Activated CD4-positive, alpha-beta T cell treated with anti-CD3 and anti-CD28 coated beads, Interleukin-2, amount 10 ng/mL, durations not matched to agents 24 days and 14 days (primary cell): ENCODE data around the gene AP1AR. TPM values are rescaled to one million over a fixed set of nuclear protein-coding genes. Genes with fewer than 3 reads are reported as not detected.
"Not testable (repeated sequence)": the region's sequence is repeated elsewhere in the genome, so short reads cannot be mapped to it uniquely, and the experiment has no call there.

Experiments
- DNase-seq: peaks from one replicate; pipeline ENCODE4 v3.0.0; 2022
- H3K27ac Mint-ChIP-seq: one replicate; pipeline ENCODE4 v1.8.0; 2022; ENCODE audit warnings: mild to moderate bottlenecking, mixed read lengths
- H3K27me3 Mint-ChIP-seq: one replicate; pipeline ENCODE4 v1.8.0; 2022; ENCODE audit warnings: mixed read lengths
- H3K36me3 Mint-ChIP-seq: one replicate; pipeline ENCODE4 v1.8.0; 2022; ENCODE audit warnings: low read depth, mild to moderate bottlenecking, mixed read lengths
- H3K4me1 Mint-ChIP-seq: one replicate; pipeline ENCODE4 v1.8.0; 2021; ENCODE audit warnings: mixed read lengths
- H3K4me3 Mint-ChIP-seq: one replicate; pipeline ENCODE4 v1.8.0; 2022; ENCODE audit warnings: mild to moderate bottlenecking, moderate library complexity, mixed read lengths
- H3K9me3 Mint-ChIP-seq: one replicate; pipeline ENCODE4 v1.8.0; 2021; ENCODE audit warnings: mixed read lengths
- intact Hi-C: fragments of 100-400 bp; cut with micrococcal nuclease; formaldehyde crosslinking; loops from one replicate; pipeline ENCODE4 v1.15.1; 2023
- total RNA-seq: library from RNA; stranded (reverse); gene quantifications from 2 replicates; pipeline ENCODE4 v1.2.3, GENCODE V29; 2022

The AP1AR gene
- total RNA-seq, 1 donor from 2014 or later, result 27.0 TPM

DNA sequence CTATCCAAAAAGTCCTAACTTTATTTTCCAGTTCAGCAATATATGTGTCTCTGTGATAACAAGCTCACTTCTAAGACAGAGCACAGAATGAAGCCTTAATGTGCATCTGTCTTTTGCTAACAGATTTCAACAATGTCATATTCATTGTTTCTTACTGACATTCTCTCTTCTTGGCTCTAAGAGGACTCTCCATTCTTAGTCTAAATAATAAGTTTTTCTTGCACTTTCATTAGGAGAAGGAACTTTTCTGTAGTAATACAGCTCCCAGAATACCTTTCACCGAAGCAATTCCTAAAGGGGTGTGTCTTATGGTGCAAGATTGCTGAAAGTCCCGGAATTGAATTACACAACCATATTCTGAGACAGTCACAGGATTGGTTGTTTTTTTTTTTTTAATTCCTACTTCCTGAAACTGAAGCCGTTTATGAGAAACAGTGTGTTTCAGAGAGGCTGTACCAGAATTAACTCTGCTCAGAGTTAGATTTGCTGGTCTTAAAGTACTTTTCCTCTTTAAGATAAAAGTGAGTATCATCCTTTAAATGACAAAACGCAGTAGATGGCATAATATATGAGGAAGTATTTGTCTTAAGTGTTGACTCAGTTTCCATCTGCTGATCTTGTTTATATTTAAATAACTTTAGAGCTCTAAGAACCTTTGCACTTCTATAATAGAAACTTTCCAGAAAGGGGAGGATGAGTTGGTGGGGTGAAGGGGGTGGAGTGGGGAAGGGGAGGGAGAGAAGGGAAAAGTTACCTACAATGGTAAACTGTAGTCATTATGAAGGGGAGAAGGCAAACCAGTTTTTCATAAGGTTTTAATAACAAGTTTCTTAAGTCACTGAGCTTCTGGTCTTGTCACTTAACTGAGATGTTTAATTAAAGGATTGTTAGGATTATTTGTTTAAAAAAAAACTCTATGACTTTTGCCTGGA, 65.6 kb downstream of the AP1AR start, which contains the start of gene ALPK1:
ALPK1 (plus strand) TSS at position 421 of the 932 bp plus-strand sequence.
- Mint-ChIP-seq H3K4me3 (peak within 1 kb of the TSS; percentile 89), H3K27ac (peak within 1 kb of the TSS; percentile 89), H3K27me3 (no peaks in the 10 kb centered on the region), H3K4me1 (peaks cover 30% of the 10 kb centered on the region), H3K36me3 (peaks cover 8% of the 10 kb centered on the region), H3K9me3 (no peaks in the 10 kb centered on the region)
- peak; percentile 76 for DNase-seq
- intact Hi-C loops, result loop anchor here (1.0 kb wide), 1 partner anchor 9 kb away; no protein-coding TSS in a partner anchor

DNA sequence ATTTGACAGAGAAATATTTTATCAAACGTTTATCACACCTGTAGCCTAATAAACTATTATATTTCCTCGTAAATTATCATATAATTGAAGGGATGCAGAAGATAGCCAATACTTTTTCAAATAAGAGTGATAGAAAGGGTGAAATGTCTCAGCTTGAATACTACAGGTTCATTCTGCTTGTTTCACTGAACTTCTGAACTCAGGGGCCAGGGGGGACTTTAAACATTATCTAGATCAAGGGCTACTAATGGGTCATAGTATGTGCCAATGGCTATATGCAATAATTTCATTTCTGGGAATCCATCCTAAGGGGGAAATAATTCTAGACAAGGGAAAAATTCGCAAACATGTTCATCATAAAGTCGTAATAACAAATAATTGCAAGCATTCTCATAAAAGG, 68.1 kb downstream of the AP1AR start:
- DNase-seq, result no peak
- H3K36me3 Mint-ChIP-seq, result peaks cover 3% of the 10 kb centered on the region
- intact Hi-C loops, result loop anchor here (5.0 kb wide), 1 partner anchor 67 kb away; the partner anchor contains the start of gene AP1AR
- H3K27me3 Mint-ChIP-seq, result no peaks in the 10 kb centered on the region
- no peak overlapping the region for H3K27ac Mint-ChIP-seq
- H3K4me1 Mint-ChIP-seq, result peaks cover 26% of the 10 kb centered on the region
- H3K9me3 Mint-ChIP-seq, result no peaks in the 10 kb centered on the region
- peak overlapping the region; percentile 31 for H3K4me3 Mint-ChIP-seq

DNA sequence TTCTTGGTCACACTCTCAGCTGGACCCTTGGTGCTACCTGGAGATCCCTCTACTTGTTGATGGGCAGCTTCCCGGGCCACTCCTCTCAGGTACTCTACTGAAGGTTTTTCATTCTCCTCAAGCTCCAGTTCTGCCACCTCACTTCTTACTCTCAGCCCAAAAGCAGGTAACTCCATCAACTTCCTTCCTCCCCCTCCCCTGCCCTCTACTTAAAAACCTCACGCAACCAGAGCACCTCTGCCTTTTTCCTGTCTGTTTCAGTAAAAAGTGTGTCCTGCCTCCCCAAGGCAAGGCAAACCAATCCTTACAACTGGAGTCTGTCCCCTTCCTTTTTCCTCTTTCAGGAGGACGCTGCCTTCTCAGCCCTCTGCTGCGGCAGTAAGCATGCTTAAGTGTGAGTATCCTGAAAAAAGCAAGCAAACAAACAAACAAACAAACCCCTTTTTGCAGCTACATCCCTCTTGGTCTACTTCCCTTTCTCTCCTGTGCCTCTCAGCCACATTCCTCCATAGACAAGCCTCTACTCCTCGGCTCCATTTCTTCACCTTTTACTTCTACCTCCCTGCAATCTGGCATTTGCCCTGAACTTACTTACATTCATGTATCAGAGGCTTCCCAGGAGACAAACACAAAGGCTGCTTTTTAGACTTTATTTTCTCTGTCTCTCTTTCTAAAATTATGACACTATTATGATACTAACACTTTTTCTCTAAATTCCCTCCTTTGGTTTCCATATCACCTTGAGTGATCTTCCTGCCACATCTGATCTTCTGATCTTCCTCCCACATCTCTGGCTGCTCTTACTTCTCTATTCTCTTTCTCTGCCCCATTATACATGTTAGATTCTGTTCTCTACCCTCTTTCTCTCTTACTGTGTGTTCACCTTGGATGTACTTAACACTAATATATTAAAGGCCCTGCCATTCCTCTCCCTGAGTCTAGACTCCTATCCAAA, 71.0 kb downstream of the AP1AR start:
- intact Hi-C loops, result loop anchor here (1.0 to 5.0 kb wide), 2 partner anchors 14 to 70 kb away; partner anchors contain the start of gene AP1AR
- H3K27me3 Mint-ChIP-seq, result no peaks in the 10 kb centered on the region

DNA sequence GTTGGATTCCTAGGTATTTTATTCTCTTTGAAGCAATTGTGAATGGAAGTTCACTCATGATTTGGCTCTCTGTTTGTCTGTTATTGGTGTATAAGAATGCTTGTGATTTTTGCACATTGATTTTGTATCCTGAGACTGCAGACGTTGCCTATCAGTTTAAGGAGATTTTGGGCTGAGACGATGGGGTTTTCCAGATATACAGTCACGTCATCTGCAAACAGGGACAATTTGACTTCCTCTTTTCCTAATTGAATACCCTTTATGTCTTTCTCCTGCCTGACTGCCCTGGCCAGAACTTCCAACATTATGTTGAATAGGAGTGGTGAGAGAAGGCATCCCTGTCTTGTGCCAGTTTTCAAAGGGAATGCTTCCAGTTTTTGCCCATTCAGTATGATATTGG, 73.9 kb downstream of the AP1AR start:
- intact Hi-C loops, result not testable (repeated sequence)

More for the DNA sequence above, 71.0 kb downstream of the AP1AR start:
- Mint-ChIP-seq H3K27ac (no peak overlapping the region), H3K4me1 (peaks cover 28% of the 10 kb centered on the region), H3K9me3 (peaks cover 6% of the 10 kb centered on the region), H3K36me3 (peaks cover 16% of the 10 kb centered on the region), H3K4me3 (no peak overlapping the region)
- peak; percentile 73 for DNase-seq

DNA sequence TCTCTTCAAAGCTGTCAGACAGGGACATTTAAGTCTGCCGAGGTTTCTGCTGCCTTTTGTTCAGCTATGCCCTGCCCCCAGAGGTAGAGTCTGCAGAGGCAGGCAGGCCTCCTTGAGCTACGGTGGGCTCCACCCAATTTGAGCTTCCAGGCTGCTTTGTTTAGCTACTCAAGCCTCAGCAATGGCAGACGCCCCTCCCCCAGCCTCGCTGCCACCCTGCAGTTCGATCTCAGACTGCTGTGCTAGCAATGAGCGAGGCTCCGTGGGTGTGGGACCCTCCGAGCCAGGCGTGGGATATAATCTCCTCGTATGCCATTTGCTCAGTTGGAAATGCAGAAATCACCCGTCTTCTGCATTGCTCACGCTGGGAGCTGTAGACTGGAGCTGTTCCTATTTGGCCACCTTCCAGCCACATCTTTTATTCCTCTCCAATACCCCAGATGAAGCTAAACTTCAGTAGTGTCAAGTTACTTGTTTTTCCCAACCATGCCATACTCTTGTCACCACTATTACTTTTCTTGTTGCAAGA, 77.7 kb downstream of the AP1AR start:
- DNase-seq, H3K27ac Mint-ChIP-seq, H3K4me3 Mint-ChIP-seq, H3K9me3 Mint-ChIP-seq, intact Hi-C loops, H3K27me3 Mint-ChIP-seq: not testable (repeated sequence)
- H3K36me3 Mint-ChIP-seq, result peaks cover 24% of the 10 kb centered on the region
- H3K4me1 Mint-ChIP-seq, result peaks cover 22% of the 10 kb centered on the region

More for the DNA sequence above, 73.9 kb downstream of the AP1AR start:
- H3K27me3 Mint-ChIP-seq, H3K9me3 Mint-ChIP-seq, H3K27ac Mint-ChIP-seq, H3K4me3 Mint-ChIP-seq, DNase-seq: not testable (repeated sequence)
- Mint-ChIP-seq H3K4me1 (peaks cover 20% of the 10 kb centered on the region), H3K36me3 (peaks cover 19% of the 10 kb centered on the region)

DNA sequence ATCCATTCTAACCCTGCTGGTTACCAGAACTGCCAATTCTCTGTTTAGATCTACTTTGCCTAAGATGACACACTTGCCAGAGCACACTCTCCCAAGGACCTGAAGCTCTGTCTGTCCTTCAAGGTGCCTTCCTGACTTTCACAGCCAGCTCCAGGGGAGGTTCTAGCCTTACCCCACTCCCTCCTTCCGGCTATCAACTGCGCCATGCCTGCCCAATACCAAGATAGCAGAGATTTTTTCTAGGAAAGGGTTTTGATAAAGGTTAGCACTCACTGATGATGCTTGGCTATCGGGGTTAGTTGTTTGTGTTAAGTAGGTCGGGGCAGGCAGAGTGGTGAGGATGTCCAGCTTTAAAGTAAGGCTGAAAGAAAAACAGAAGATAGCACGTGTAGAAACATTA, 79.9 kb downstream of the AP1AR start:
- Mint-ChIP-seq H3K36me3 (peaks cover 26% of the 10 kb centered on the region), H3K27ac (no peak overlapping the region), H3K4me3 (no peak overlapping the region), H3K9me3 (peaks cover 6% of the 10 kb centered on the region), H3K27me3 (no peaks in the 10 kb centered on the region), H3K4me1 (peaks cover 22% of the 10 kb centered on the region)
- intact Hi-C loops, result no loop called here
- no peak for DNase-seq

DNA sequence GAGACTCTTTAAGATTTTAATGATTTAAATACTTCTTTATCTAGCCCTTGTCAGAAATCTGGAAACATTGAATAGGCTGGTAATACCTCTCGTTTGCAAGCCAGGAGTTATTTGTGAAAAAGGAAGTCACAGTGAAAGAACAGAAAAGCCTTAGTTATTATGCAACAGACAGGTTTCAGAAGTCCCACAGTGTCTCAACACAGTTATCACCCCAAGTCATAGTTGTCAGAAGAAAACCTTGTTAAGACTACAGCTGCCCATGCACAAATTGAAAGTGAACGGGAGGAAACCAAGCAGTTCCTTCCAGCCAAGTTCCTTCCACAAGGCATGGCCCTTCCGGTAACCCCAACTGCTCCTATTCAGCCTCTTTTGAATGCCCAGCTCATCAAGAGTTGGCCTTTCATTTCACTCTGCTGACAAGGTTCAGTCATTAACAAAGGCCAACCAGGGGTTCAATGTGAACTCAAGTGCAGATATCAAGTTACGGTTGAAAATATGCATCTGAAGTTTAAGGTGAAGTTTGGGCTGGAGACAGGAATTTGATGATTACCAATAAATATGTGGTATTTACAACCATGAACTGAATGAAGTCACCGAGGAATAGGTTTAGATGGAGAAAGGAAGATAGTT, 81.1 kb downstream of the AP1AR start:
- Mint-ChIP-seq H3K4me3 (no peak overlapping the region), H3K36me3 (peaks cover 25% of the 10 kb centered on the region)
- intact Hi-C loops, result no loop called here

DNA sequence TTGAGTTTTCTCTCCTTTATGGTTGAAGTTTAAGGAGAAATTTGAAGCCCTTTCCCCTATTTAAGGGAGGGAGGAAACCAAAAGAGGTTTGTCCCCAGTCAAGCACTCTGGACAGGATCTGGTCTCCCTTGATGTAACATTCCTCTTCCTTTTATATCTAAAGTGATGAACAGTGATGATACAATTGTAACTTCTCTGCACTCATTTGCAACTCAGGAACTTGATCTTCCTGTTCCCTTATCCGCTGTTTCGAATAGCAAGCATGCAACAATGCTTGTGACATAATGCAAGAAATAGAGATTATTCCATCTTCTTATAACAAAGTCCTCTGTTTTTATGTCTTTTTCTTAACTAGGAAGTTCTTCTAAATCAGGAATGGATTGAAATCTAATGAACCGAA, 83.9 kb downstream of the AP1AR start:
- no peaks in the 10 kb centered on the region for H3K27me3 Mint-ChIP-seq
- H3K9me3 Mint-ChIP-seq, result peaks cover under 1% of the 10 kb centered on the region
- H3K4me1 Mint-ChIP-seq, result peaks cover 20% of the 10 kb centered on the region
- peaks cover 31% of the 10 kb centered on the region for H3K36me3 Mint-ChIP-seq
- intact Hi-C loops, result no loop called here
- H3K4me3 Mint-ChIP-seq, result no peak overlapping the region
- DNase-seq, result no peak
- H3K27ac Mint-ChIP-seq, result no peak overlapping the region

More for the DNA sequence above, 81.1 kb downstream of the AP1AR start:
- Mint-ChIP-seq H3K27ac (no peak overlapping the region), H3K4me1 (peaks cover 13% of the 10 kb centered on the region), H3K9me3 (no peaks in the 10 kb centered on the region), H3K27me3 (no peaks in the 10 kb centered on the region)
- no peak for DNase-seq

DNA sequence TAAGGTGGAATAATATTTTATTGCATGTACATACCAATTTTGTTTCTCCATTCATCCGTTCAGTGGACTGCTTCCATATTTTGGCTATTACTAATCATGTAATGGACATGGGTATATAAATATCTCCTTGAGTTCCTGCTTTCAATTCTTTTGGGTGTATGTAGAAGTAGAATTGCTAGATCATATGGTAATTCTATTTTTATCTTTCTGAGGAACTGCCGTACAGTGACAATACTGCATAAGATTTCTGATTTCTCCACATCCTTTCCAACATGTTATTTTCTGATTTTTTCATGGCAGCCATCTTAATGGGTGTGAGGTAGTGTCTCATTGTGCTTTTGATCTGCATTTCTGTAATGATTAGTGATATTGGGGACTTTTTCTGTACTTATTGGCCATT, 84.8 kb downstream of the AP1AR start:
- Mint-ChIP-seq H3K9me3 (peaks cover 3% of the 10 kb centered on the region), H3K27me3 (no peaks in the 10 kb centered on the region), H3K36me3 (peaks cover 31% of the 10 kb centered on the region), H3K4me1 (peaks cover 25% of the 10 kb centered on the region), H3K4me3 (no peak overlapping the region), H3K27ac (no peak overlapping the region)
- DNase-seq, result no peak
- intact Hi-C loops, result no loop called here

DNA sequence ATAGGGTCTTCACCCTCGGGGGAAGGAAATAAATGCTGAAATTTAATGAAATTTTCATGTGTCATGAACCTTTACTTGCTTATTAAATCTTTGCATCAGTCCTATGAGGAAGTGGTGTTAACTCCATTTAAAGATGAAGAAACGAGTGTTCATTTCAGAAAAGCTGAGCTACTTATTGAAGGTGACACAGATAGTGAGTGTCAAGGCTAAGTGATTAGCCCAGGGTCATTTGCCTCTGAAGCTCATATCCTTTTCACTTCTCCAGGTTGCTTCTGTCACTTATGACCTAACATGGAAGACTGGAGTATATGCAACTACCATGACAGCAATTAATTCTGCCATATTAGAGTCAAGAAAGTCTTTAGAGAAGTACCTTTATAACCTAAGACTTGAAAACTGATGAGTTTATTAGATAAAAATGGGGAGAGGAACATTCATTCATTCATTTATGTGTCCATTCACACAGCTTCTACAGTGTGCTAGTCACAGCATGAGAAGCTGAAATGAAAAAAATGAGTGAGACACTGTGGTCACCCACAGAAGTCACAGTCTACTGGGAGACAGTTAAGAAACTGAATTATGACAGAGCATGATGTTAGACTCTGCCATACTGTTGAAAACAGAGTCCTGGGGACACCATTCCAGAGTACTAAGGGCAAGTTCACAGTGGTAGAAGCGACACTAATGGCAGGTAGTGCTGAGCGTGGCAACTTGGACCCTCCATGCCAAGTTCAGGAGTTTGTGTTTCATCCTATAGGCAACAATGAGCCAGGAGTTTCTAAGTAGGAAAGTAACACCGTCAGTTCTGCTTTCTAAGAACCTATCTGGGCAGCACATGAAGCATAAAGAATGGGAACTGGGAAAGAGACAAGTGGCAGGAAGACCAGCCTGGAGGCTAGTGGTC, 86.9 kb downstream of the AP1AR start:
- H3K27me3 Mint-ChIP-seq, result no peaks in the 10 kb centered on the region
- H3K4me3 Mint-ChIP-seq, result no peak overlapping the region
- intact Hi-C loops, result no loop called here
- peaks cover 29% of the 10 kb centered on the region for H3K4me1 Mint-ChIP-seq
- peaks cover 3% of the 10 kb centered on the region for H3K9me3 Mint-ChIP-seq
- peaks cover 27% of the 10 kb centered on the region for H3K36me3 Mint-ChIP-seq
- peak overlapping the region; percentile 9 for H3K27ac Mint-ChIP-seq
- no peak for DNase-seq
